ENCODE results near the gene NANOS2. TPM values are rescaled to one million over a fixed set of nuclear protein-coding genes. Genes with fewer than 3 reads are reported as not detected.
A peak's percentile ranks its signal among the peaks of the same experiment; 100 is the strongest.

The NANOS2 gene
- not detected in 2 replicates for total RNA-seq (2014; rRNA removed; shearing (Covaris generic); ENCODE audit: low replicate concordance)

GRCh38 chr19:45913874-45914830, at the start of gene NANOS2:
Gene NANOS2, minus strand, starts transcription at chr19:45914778. Its CDS starts 85 bp downstream, at chr19:45914693.
- Histone ChIP-seq H3K4me3 (no peak within 1 kb of the TSS), H3K36me3 (no peaks in the 10 kb centered on the region), H3K27me3 (peaks cover 21% of the 10 kb centered on the region), H3K9me3 (no peaks in the 10 kb centered on the region)
- peak; percentile 48 for DNase-seq

GRCh38 chr19:45962021-45962420, 47.4 kb upstream of the NANOS2 start:
- no peak for DNase-seq
- Histone ChIP-seq H3K9me3 (no peaks in the 10 kb centered on the region), H3K36me3 (no peaks in the 10 kb centered on the region), H3K4me3 (no peak overlapping the region), H3K27me3 (peaks cover 46% of the 10 kb centered on the region)

GRCh38 chr19:45960595-45961235, 46.1 kb upstream of the NANOS2 start:
- no peaks in the 10 kb centered on the region for H3K9me3 ChIP-seq
- H3K27me3 ChIP-seq, result peaks cover 33% of the 10 kb centered on the region
- no peak for DNase-seq
- H3K4me3 ChIP-seq, result no peak overlapping the region
- H3K36me3 ChIP-seq, result no peaks in the 10 kb centered on the region

- no peak overlapping the region for H3K4me3 ChIP-seq
- no peaks in the 10 kb centered on the region for H3K9me3 ChIP-seq
- H3K27me3 ChIP-seq, result peaks cover 22% of the 10 kb centered on the region
- H3K36me3 ChIP-seq, result no peaks in the 10 kb centered on the region
- no peak for DNase-seq
Observed at GRCh38 chr19:45959517-45960025, 45.0 kb upstream of the NANOS2 start.

GRCh38 chr19:45958769-45959516, 44.4 kb upstream of the NANOS2 start:
- H3K27me3 ChIP-seq, result peaks cover 21% of the 10 kb centered on the region
- no peaks in the 10 kb centered on the region for H3K36me3 ChIP-seq
- DNase-seq, result peak; percentile 34
- H3K9me3 ChIP-seq, result no peaks in the 10 kb centered on the region
- H3K4me3 ChIP-seq, result no peak overlapping the region

GRCh38 chr19:45958320-45958719, 43.7 kb upstream of the NANOS2 start:
- H3K27me3 ChIP-seq, result peaks cover 21% of the 10 kb centered on the region
- no peak overlapping the region for H3K4me3 ChIP-seq
- no peak for DNase-seq
- no peaks in the 10 kb centered on the region for H3K9me3 ChIP-seq
- H3K36me3 ChIP-seq, result no peaks in the 10 kb centered on the region

- H3K4me3 ChIP-seq, result no peak overlapping the region
- peak; percentile 80 for DNase-seq
- no peaks in the 10 kb centered on the region for H3K9me3 ChIP-seq
- H3K27me3 ChIP-seq, result peaks cover 23% of the 10 kb centered on the region
- H3K36me3 ChIP-seq, result no peaks in the 10 kb centered on the region
Observed at GRCh38 chr19:45955905-45956608, 41.5 kb upstream of the NANOS2 start.

GRCh38 chr19:45954156-45954555, 39.6 kb upstream of the NANOS2 start:
- Histone ChIP-seq H3K36me3 (no peaks in the 10 kb centered on the region), H3K9me3 (no peaks in the 10 kb centered on the region), H3K27me3 (peaks cover 12% of the 10 kb centered on the region), H3K4me3 (no peak overlapping the region)
- no peak for DNase-seq

GRCh38 chr19:45953676-45954075, 39.1 kb upstream of the NANOS2 start:
- DNase-seq, result no peak

GRCh38 chr19:45952686-45953505, 38.3 kb upstream of the NANOS2 start:
- H3K27me3 ChIP-seq, result peaks cover 10% of the 10 kb centered on the region
- H3K9me3 ChIP-seq, result no peaks in the 10 kb centered on the region
- H3K4me3 ChIP-seq, result no peak overlapping the region
- DNase-seq, result peak; percentile 65
- no peaks in the 10 kb centered on the region for H3K36me3 ChIP-seq

More at GRCh38 chr19:45953676-45954075, 39.1 kb upstream of the NANOS2 start:
- Histone ChIP-seq H3K4me3 (no peak overlapping the region), H3K36me3 (no peaks in the 10 kb centered on the region), H3K27me3 (peaks cover 10% of the 10 kb centered on the region), H3K9me3 (no peaks in the 10 kb centered on the region)

GRCh38 chr19:45952341-45952685, 37.7 kb upstream of the NANOS2 start:
- no peak for DNase-seq
- Histone ChIP-seq H3K9me3 (no peaks in the 10 kb centered on the region), H3K4me3 (no peak overlapping the region), H3K36me3 (no peaks in the 10 kb centered on the region), H3K27me3 (peaks cover 10% of the 10 kb centered on the region)

- Histone ChIP-seq H3K27me3 (peaks cover 16% of the 10 kb centered on the region), H3K36me3 (no peaks in the 10 kb centered on the region), H3K4me3 (no peak overlapping the region), H3K9me3 (no peaks in the 10 kb centered on the region)
- DNase-seq, result peak; percentile 30
Observed at GRCh38 chr19:45947926-45948325, 33.3 kb upstream of the NANOS2 start.

- Histone ChIP-seq H3K9me3 (no peaks in the 10 kb centered on the region), H3K36me3 (no peaks in the 10 kb centered on the region), H3K4me3 (no peak overlapping the region), H3K27me3 (peaks cover 20% of the 10 kb centered on the region)
- DNase-seq, result no peak
Observed at GRCh38 chr19:45940515-45940805, 25.9 kb upstream of the NANOS2 start.

- Histone ChIP-seq H3K36me3 (no peaks in the 10 kb centered on the region), H3K27me3 (peaks cover 24% of the 10 kb centered on the region), H3K9me3 (no peaks in the 10 kb centered on the region), H3K4me3 (no peak overlapping the region)
- DNase-seq, result no peak
Observed at GRCh38 chr19:45939792-45940514, 25.4 kb upstream of the NANOS2 start.

- Histone ChIP-seq H3K27me3 (peaks cover 27% of the 10 kb centered on the region), H3K36me3 (no peaks in the 10 kb centered on the region), H3K4me3 (no peak overlapping the region), H3K9me3 (no peaks in the 10 kb centered on the region)
- DNase-seq, result no peak
Observed at GRCh38 chr19:45938733-45939319, 24.2 kb upstream of the NANOS2 start.
